HepG2 (cell line): ENCODE data around the gene PLCB2. TPM values are rescaled to one million over a fixed set of nuclear protein-coding genes. Genes with fewer than 3 reads are reported as not detected.
A peak's percentile ranks its signal among the peaks of the same experiment; 100 is the strongest.

Experiments used
- ASH2L ChIP-seq: fragments of 300-600, 200-600 bp; sonication (generic); IDR thresholded peaks from 2 replicates; pipeline ENCODE4 v1.7.0; 2017; ENCODE audit warnings: low read depth, mild to moderate bottlenecking, moderate library complexity, mixed read lengths, low read length; ENCODE audit not compliant: insufficient read length
- GLMP ChIP-seq: sonication (generic); formaldehyde crosslinking; IDR thresholded peaks from 2 replicates; pipeline ENCODE4 v1.9.0; 2021; ENCODE audit warnings: missing genetic modification reagents, mild to moderate bottlenecking, borderline replicate concordance
- HMGXB4 ChIP-seq, 2 experiments: sonication (generic) in 1 of 2; formaldehyde crosslinking in 1 of 2; IDR thresholded peaks; 2 replicates each; pipeline versions ENCODE4 v1.4.0 to v1.6.1; 2018 to 2020; ENCODE audit warnings: missing genetic modification reagents in 2 of 2, borderline replicate concordance in 1 of 2, low read depth in 1 of 2, mild to moderate bottlenecking in 1 of 2, missing biosample characterization in 1 of 2
- HNF1B ChIP-seq: sonication (generic); formaldehyde crosslinking; IDR thresholded peaks from 2 replicates; pipeline ENCODE4 v1.5.1; 2020; ENCODE audit warnings: mild to moderate bottlenecking, moderate library complexity, missing genetic modification reagents
- RAD51 ChIP-seq: fragments of 450-650 bp; IDR thresholded peaks from 2 replicates; pipeline ENCODE4 v1.6.1; 2016; ENCODE audit warnings: borderline replicate concordance
- REXO4 ChIP-seq: sonication (generic); formaldehyde crosslinking; IDR thresholded peaks from 2 replicates; pipeline ENCODE4 v1.8.0; 2022; ENCODE audit warnings: missing genetic modification reagents, mild to moderate bottlenecking, borderline replicate concordance
- TIGD3 ChIP-seq: sonication (generic); formaldehyde crosslinking; IDR thresholded peaks from 2 replicates; pipeline ENCODE4 v1.5.1; 2020; ENCODE audit warnings: mild to moderate bottlenecking, missing genetic modification reagents, borderline replicate concordance
- ZMYM4 ChIP-seq: sonication (generic); formaldehyde crosslinking; IDR thresholded peaks from 2 replicates; pipeline ENCODE4 v1.8.1; 2023; ENCODE audit warnings: mild to moderate bottlenecking, missing genetic modification reagents
- ZNF446 ChIP-seq: sonication (generic); formaldehyde crosslinking; IDR thresholded peaks from 2 replicates; pipeline ENCODE4 v1.5.0; 2020; ENCODE audit warnings: mild to moderate bottlenecking, missing genetic modification reagents
- ZNF574 ChIP-seq: sonication (generic); formaldehyde crosslinking; IDR thresholded peaks from 2 replicates; pipeline ENCODE4 v1.4.0; 2020; ENCODE audit warnings: missing genetic modification reagents
- ZNF678 ChIP-seq: sonication (generic); formaldehyde crosslinking; IDR thresholded peaks from 2 replicates; pipeline ENCODE4 v1.4.0; 2020; ENCODE audit warnings: mild to moderate bottlenecking, missing genetic modification reagents
- polyA plus RNA-seq, 8 experiments: library from polyadenylated mRNA; depleted of rRNA in 3 of 8; stranded (reverse) in 7 of 8; unstranded in 1 of 8; fragments of >200 nt; fragmentation: Illumina TruSeq in 4 of 8; extraction: Trizol in 4 of 8; gene quantifications; 2 replicates each; pipeline versions ENCODE4 v1.2.1 to v1.2.3, GENCODE V29; 2011 to 2016; ENCODE audit warnings: low read depth in 4 of 8, missing spikeins in 1 of 8, mixed read lengths in 1 of 8; ENCODE audit not compliant: insufficient read depth in 1 of 8
- total RNA-seq, 5 experiments: library from RNA; depleted of rRNA; stranded (reverse); fragments of >200 nt; fragmentation: Illumina TruSeq; extraction: Trizol; gene quantifications; 2 replicates each; pipeline ENCODE4 v1.2.3, GENCODE V29; 2016; ENCODE audit warnings: low read depth in 1 of 5

PLCB2 gene
- total and polyA plus RNA-seq, 2 of the 13 experiments (the other 11 are each of a cell fraction or from before 2014, with no cell fraction given): 0.11 TPM; not detected in 1

- TF ChIP-seq GLMP: no peak
- TF ChIP-seq RAD51: no peak
- 0 out of 2 replicates have a peak, but pooled peaks have one; percentile 4 for TF ChIP-seq ZMYM4 (CRISPR knock-in tag)
- TF ChIP-seq HNF1B (CRISPR knock-in tag): 0 out of 2 replicates have a peak, but pooled peaks have one; percentile 37
- TF ChIP-seq HMGXB4 (CRISPR knock-in tag; IDR thresholded peaks at IDR 0.05; ENCODE audit: borderline replicate concordance in 1 of 2, low read depth in 1 of 2): peak in 1 of 2 experiments; percentile 32; a peak in 1 of 4 replicates
- no peak for TF ChIP-seq ZNF678 (CRISPR knock-in tag)
- no peak for TF ChIP-seq ZNF446 (CRISPR knock-in tag)
- TF ChIP-seq TIGD3 (CRISPR knock-in tag): no peak
- TF ChIP-seq ZNF574 (CRISPR knock-in tag): peak; percentile 49
- no peak for TF ChIP-seq REXO4
- no peak for TF ChIP-seq ASH2L
Observed at GRCh38 chr15:40340740-40341400, 33.1 kb upstream of the PLCB2 start, which contains the start of gene CCDC9B (continued).
